Activated T-cell treated with anti-CD3 and anti-CD28 coated beads, Interleukin-2, amount 50 U/mL, for 72 hours (primary cell): ENCODE measurements around the gene TRAP1. TPM values are rescaled to one million over a fixed set of nuclear protein-coding genes. Genes with fewer than 3 reads are reported as not detected.

Source experiments
- ATAC-seq, 2 donors: fragments of 150-1000 bp; cut with Tn5 transposase; replicated peaks in 1 of 2; 2 replicates each; pipeline ENCODE4 v1.10.0; 2021; ENCODE audit warnings: moderate library complexity in 2 of 2, mild to moderate bottlenecking in 1 of 2
- DNase-seq, 2 donors: peaks; one replicate each; pipeline ENCODE4 v3.0.0; 2021 to 2022; ENCODE audit warnings: mixed read lengths in 1 of 2
- H3K27ac Mint-ChIP-seq: one replicate; pipeline ENCODE4 v1.8.0; 2022; ENCODE audit warnings: mild to moderate bottlenecking, moderate library complexity, mixed read lengths
- H3K27me3 Mint-ChIP-seq: one replicate; pipeline ENCODE4 v1.8.0; 2022; ENCODE audit warnings: low read depth, mixed read lengths
- H3K36me3 Mint-ChIP-seq, 2 donors: one replicate each; pipeline ENCODE4 v1.8.0; 2022; ENCODE audit warnings: mixed read lengths in 2 of 2, mild to moderate bottlenecking in 1 of 2; ENCODE audit not compliant: insufficient read depth in 2 of 2
- H3K4me1 Mint-ChIP-seq: one replicate; pipeline ENCODE4 v1.8.0; 2022; ENCODE audit warnings: low read depth, mixed read lengths
- H3K4me3 Mint-ChIP-seq, 2 donors: one replicate each; pipeline ENCODE4 v1.8.0; 2022; ENCODE audit warnings: mild to moderate bottlenecking in 2 of 2, mixed read lengths in 2 of 2, moderate library complexity in 2 of 2
- H3K9me3 Mint-ChIP-seq, 2 donors: one replicate each; pipeline ENCODE4 v1.8.0; 2022; ENCODE audit warnings: mixed read lengths in 2 of 2
- total RNA-seq, 2 donors: library from RNA; stranded (reverse); gene quantifications; one replicate each; pipeline ENCODE4 v1.2.3, GENCODE V29; 2022

Gene TRAP1
- total RNA-seq, 2 donors from 2014 or later, result 181 to 189 TPM

DNA sequence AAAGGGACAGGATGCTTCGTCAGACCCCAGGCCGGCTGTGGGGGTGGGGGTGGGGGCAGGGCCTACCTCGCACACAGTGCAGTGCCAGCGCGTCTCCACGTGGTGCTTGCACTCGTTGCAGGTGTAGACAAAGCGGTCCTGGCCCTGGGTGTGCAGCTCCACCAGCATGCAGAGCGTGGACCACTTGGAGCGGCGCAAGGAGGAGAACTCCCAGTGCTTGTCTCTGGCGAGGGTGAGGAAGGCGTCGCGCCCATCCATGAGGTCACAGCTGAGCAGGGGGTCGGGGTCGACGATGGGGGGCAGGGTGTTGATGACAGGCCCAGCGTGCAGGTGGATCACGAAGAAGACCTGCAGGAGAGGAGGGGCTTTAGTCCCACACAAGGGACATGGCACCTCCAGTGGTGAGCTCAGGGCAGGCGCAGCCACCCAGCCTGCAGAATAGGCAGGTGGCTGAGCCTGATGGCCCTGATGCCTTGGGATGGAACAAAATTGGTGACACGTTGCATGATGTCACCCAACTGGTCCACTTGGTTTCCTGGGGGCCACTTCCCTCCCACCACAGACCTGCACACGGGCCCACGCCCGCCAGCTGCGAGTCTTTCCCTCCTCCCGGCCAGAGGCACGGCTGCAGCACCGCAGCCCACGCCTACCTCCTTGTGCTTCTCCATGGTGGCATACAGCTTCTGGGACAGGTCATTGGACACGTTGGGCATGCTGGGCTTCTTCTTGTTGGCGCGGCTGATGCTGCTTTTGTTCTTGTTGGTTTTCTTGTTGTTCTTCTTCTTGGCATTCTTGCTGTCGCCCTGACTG, 14.0 kb upstream of the TRAP1 start:
- H3K4me3 Mint-ChIP-seq, result no peak overlapping the region
- H3K9me3 Mint-ChIP-seq, result no peaks in the 10 kb centered on the region
- peaks cover 7 to 30% of the 10 kb centered on the region in 2 donors for H3K36me3 Mint-ChIP-seq
- no peaks in the 10 kb centered on the region for H3K27me3 Mint-ChIP-seq
- no peak for DNase-seq
- ATAC-seq, result no peak
- H3K4me1 Mint-ChIP-seq, result no peaks in the 10 kb centered on the region
- no peak overlapping the region for H3K27ac Mint-ChIP-seq

DNA sequence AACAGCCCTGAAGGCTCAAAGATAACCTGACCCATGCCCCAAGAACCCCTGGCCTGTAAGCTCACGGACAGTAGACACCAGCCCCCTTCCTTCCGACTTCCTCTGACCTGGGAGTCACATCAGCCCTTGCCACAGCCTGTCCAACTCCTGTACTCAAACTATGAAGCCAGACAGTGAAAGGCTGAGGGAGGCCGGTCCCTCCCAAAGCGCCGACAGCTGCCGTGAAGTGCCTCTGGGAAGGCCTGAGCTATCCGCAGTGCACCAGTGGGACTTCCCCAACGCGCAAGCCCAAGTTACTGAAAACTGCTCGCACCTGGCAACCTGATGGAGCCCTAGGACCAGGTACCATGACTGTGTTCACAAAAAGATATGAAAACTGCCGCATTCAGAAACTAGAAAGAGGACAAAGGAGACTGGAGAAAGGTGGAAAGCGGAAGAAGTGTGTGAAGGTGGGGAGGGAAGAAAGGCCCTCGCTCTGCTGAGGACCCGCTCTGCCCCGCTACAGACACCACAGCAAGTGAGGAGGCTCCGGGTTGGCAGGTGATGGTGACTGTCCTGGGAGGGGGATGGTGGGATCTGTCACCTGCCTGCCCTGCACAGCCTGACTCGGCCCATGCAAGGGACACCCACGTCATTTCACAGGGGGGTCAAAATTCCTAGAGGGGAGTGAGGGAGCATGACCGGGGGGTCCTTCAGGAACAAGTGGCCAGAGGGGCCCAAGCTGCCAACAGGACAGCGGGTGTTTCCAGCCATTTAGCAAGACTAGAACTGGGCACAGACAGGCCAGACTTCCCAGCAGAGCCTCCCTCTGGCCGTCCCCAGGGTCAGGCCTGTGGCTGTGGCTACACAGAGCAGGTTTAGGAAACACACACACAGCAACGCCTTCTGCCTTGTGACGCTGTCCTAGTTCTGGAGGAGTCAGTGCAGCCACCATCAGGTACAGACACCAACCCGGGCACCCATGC, 13.1 kb upstream of the TRAP1 start:
- Mint-ChIP-seq H3K9me3 (no peaks in the 10 kb centered on the region), H3K36me3 (peaks cover 2 to 25% of the 10 kb centered on the region in 2 donors), H3K27me3 (no peaks in the 10 kb centered on the region), H3K27ac (no peak overlapping the region), H3K4me1 (no peaks in the 10 kb centered on the region), H3K4me3 (no peak overlapping the region)
- ATAC-seq, result no peak
- DNase-seq, result no peak

GRCh38 chr16:3729161-3730112, 12.1 kb upstream of the TRAP1 start:
- no peak overlapping the region for H3K27ac Mint-ChIP-seq
- peaks cover 2 to 21% of the 10 kb centered on the region in 2 donors for H3K36me3 Mint-ChIP-seq
- no peaks in the 10 kb centered on the region for H3K9me3 Mint-ChIP-seq
- no peak for DNase-seq
- ATAC-seq, result no peak
- H3K4me3 Mint-ChIP-seq, result no peak overlapping the region
- H3K27me3 Mint-ChIP-seq, result no peaks in the 10 kb centered on the region
- no peaks in the 10 kb centered on the region for H3K4me1 Mint-ChIP-seq

DNA sequence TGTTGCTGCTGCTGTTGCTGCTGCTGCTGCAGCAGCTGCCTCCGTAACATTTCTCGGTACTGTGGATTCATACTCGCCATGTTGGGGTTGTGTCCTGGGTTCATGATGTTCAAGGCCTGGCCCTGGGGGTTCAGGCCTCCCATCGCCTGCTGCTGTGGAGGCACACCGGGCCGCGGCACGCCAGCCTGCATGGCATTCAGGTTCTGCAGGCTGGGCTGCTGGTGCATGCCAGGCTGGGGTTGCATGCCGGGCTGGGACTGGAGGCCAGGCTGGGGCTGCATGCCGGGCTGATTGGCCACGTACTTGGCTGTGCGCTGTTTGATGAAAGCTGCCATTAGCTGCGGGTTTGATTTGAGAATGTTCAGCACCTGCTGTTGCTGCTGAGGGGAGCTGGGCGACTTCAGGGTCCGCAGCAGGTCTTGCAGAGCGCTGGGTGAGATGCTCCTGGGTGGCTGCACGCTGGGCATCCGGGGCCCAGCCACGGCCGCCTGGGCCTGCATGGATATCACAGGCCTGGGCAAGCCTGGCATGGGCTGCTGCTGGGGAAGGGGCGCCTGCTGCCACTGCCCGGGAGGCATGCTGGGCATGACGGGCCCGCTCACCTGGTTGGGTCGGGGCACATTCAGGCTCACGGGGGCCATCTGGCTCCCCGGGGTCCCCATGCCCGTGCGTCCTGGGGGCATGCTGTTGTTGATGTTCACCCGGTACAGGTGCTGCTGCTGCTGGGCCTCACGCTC, 11.3 kb upstream of the TRAP1 start:
- Mint-ChIP-seq H3K27ac (no peak overlapping the region), H3K4me1 (no peaks in the 10 kb centered on the region), H3K27me3 (no peaks in the 10 kb centered on the region), H3K4me3 (no peak overlapping the region), H3K36me3 (peaks cover 2 to 17% of the 10 kb centered on the region in 2 donors), H3K9me3 (no peaks in the 10 kb centered on the region)
- ATAC-seq, result no peak
- DNase-seq, result no peak

GRCh38 chr16:3727806-3728381, 10.6 kb upstream of the TRAP1 start:
- Mint-ChIP-seq H3K27ac (no peak overlapping the region), H3K27me3 (no peaks in the 10 kb centered on the region), H3K4me3 (no peak overlapping the region), H3K36me3 (peaks cover 0 to 17% of the 10 kb centered on the region in 2 donors), H3K4me1 (no peaks in the 10 kb centered on the region), H3K9me3 (no peaks in the 10 kb centered on the region)
- ATAC-seq (no peak), DNase-seq (no peak)

GRCh38 chr16:3726021-3726687, 8.8 kb upstream of the TRAP1 start:
- no peaks in the 10 kb centered on the region for H3K4me1 Mint-ChIP-seq
- peaks cover 0 to 15% of the 10 kb centered on the region in 2 donors for H3K36me3 Mint-ChIP-seq
- DNase-seq (no peak), ATAC-seq (no peak)
- H3K27ac Mint-ChIP-seq, result no peak overlapping the region
- no peak overlapping the region for H3K4me3 Mint-ChIP-seq
- no peaks in the 10 kb centered on the region for H3K27me3 Mint-ChIP-seq
- no peaks in the 10 kb centered on the region for H3K9me3 Mint-ChIP-seq

- no peak for DNase-seq
- Mint-ChIP-seq H3K4me1 (no peaks in the 10 kb centered on the region), H3K36me3 (peaks cover 0 to 12% of the 10 kb centered on the region in 2 donors), H3K27ac (no peak overlapping the region), H3K27me3 (no peaks in the 10 kb centered on the region), H3K4me3 (no peak overlapping the region), H3K9me3 (no peaks in the 10 kb centered on the region)
- no peak for ATAC-seq
Observed at GRCh38 chr16:3725276-3725675, 8.0 kb upstream of the TRAP1 start.

- Mint-ChIP-seq H3K9me3 (no peaks in the 10 kb centered on the region), H3K27ac (no peak overlapping the region), H3K4me3 (no peak overlapping the region), H3K27me3 (no peaks in the 10 kb centered on the region), H3K36me3 (no peaks in the 10 kb centered on the region), H3K4me1 (peaks cover 6% of the 10 kb centered on the region)
- ATAC-seq (no peak), DNase-seq (no peak)
Observed at GRCh38 chr16:3722508-3722907, 5.2 kb upstream of the TRAP1 start.

- no peak for DNase-seq
- Mint-ChIP-seq H3K27me3 (no peaks in the 10 kb centered on the region), H3K36me3 (no peaks in the 10 kb centered on the region), H3K27ac (peak overlapping the region; percentile 15), H3K9me3 (no peaks in the 10 kb centered on the region), H3K4me3 (peak overlapping the region in 1 of 2 donors; percentile 20), H3K4me1 (peaks cover 16% of the 10 kb centered on the region)
- no peak for ATAC-seq
Observed at GRCh38 chr16:3720418-3720817, 3.1 kb upstream of the TRAP1 start.

DNA sequence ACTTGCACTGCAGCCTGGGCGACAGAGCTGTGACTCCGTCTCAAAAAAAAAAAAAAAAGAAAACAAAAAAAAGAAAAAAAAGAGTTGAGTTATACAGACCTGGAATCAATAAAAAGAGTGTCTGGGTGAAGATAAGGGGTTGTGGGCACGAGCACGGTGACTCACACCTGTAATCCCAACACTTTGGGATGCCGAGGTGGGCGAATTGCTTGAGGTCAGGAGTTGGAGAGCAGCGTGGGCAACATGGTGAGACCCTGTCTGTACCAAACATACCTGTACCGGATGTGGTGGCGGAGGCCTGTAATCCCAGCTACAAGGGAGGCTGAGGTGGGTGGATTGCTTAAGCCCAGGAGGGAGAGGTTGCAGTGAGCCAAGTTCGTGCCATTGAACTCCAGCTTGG, 1.3 kb upstream of the TRAP1 start:
- peaks cover 34% of the 10 kb centered on the region for H3K4me1 Mint-ChIP-seq
- peak overlapping the region; percentile 86 for H3K27ac Mint-ChIP-seq
- ATAC-seq, result no peak
- peak overlapping the region; percentile 91 to 93 for H3K4me3 Mint-ChIP-seq
- DNase-seq, result no peak
- H3K36me3 Mint-ChIP-seq, result peaks cover 0 to 7% of the 10 kb centered on the region in 2 donors
- H3K27me3 Mint-ChIP-seq, result no peaks in the 10 kb centered on the region
- H3K9me3 Mint-ChIP-seq, result no peaks in the 10 kb centered on the region

DNA sequence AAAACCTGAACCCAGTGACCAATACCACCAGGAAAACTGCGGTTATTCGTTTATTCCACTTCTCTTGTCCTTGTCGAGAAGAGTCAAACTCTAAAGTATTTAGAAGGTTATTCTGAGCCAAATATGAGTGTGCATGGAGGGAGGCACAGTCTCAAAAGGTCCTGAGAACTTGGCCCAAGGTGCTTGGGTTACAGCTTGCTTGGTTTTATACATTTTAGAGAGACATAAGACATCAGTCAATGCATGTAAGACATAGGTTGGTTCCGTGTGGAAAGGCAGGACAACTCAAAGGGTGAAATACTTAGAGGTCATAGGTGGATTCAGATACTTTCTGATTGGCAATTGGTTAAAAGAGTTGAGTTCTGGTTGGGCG, 681 bp upstream of the TRAP1 start:
- H3K9me3 Mint-ChIP-seq, result no peaks in the 10 kb centered on the region
- H3K4me3 Mint-ChIP-seq, result peak overlapping the region; percentile 91 to 93
- ATAC-seq, result no peak
- peaks cover 40% of the 10 kb centered on the region for H3K4me1 Mint-ChIP-seq
- no peak for DNase-seq
- H3K36me3 Mint-ChIP-seq, result peaks cover 0 to 7% of the 10 kb centered on the region in 2 donors
- no peaks in the 10 kb centered on the region for H3K27me3 Mint-ChIP-seq
- peak overlapping the region; percentile 86 for H3K27ac Mint-ChIP-seq
